A549 treated with CpdA at 1 μM for 4 hours (cell line): ENCODE data around the gene GRWD1. TPM values are rescaled to one million over a fixed set of nuclear protein-coding genes. Genes with fewer than 3 reads are reported as not detected.

ENCODE experiments used
- total RNA-seq: library from RNA; stranded (reverse); fragments of 200-300 nt; extraction: Qiagen RNA extraction; gene quantifications from 5 replicates; pipeline ENCODE4 v1.2.3, GENCODE V29; 2022; ENCODE audit warnings: low read depth

GRWD1 gene
- total RNA-seq = 101 to 132 TPM (median 125 TPM) in 5 replicates

GRCh38 chr19:48445606-48446481 is at the start of gene GRWD1:
Gene GRWD1 (plus strand): TSS chr19:48445983. CDS start chr19:48446006, 23 bp downstream.

GRCh38 chr19:48455171-48455907 is 9.6 kb downstream of the GRWD1 start, which contains the start of gene KCNJ14:
Gene KCNJ14 (plus strand): TSS chr19:48455574. CDS start chr19:48461725, 6,151 bp downstream.

GRCh38 chr19:48469289-48469881 is 23.6 kb downstream of the GRWD1 start, which contains the start of gene CYTH2:
Gene CYTH2 (plus strand): TSS chr19:48469369. CDS start chr19:48469508, 139 bp downstream.

Other genes starting within 250 kb of the GRWD1 start
- gene CARD8, start 190.1 kb upstream of the GRWD1 start, total RNA-seq = 17.0 to 21.3 TPM (median 18.9 TPM) in 5 replicates
- 4.3 to 6.8 TPM (median 5.3 TPM) in 5 replicates for gene ZNF114, start 175.9 kb upstream of the GRWD1 start, total RNA-seq
- gene EMP3, start 120.4 kb upstream of the GRWD1 start, total RNA-seq = 462 to 509 TPM (median 474 TPM) in 5 replicates
- 3.1 to 5.4 TPM (median 4.7 TPM) in 5 replicates for gene TMEM143, start 82.0 kb upstream of the GRWD1 start, total RNA-seq
- 2.2 to 4.0 TPM (median 3.3 TPM) in 5 replicates for gene SYNGR4, start 81.6 kb upstream of the GRWD1 start, total RNA-seq
- gene KDELR1, start 54.4 kb upstream of the GRWD1 start, total RNA-seq = 379 to 446 TPM (median 415 TPM) in 5 replicates
- 7.2 to 10.9 TPM (median 9.5 TPM) in 5 replicates for gene GRIN2D, start 52.3 kb upstream of the GRWD1 start, total RNA-seq
- gene KCNJ14, start 9.6 kb downstream of the GRWD1 start, total RNA-seq = 1.4 to 2.0 TPM (median 1.6 TPM) in 5 replicates
- gene CYTH2, start 23.4 kb downstream of the GRWD1 start, total RNA-seq = 48.9 to 61.7 TPM (median 55.6 TPM) in 5 replicates
- gene LMTK3, start 65.9 kb downstream of the GRWD1 start, total RNA-seq = 2.7 to 4.7 TPM (median 4.4 TPM) in 5 replicates
- gene SULT2B1, start 106.2 kb downstream of the GRWD1 start, total RNA-seq = 12.3 to 17.8 TPM (median 15.5 TPM) in 5 replicates
- 0.07 TPM in 1 of 5 replicates, not detected in the others for gene SPACA4, start 160.8 kb downstream of the GRWD1 start, total RNA-seq
- 0.13 to 0.66 TPM (median 0.17 TPM) in 4 of 5 replicates, not detected in the other for gene FAM83E, start 169.1 kb downstream of the GRWD1 start, total RNA-seq
- gene RPL18, start 173.2 kb downstream of the GRWD1 start, total RNA-seq = 3,161 to 3,592 TPM (median 3,413 TPM) in 5 replicates
- 10.2 to 19.0 TPM (median 17.9 TPM) in 5 replicates for gene SPHK2, start 173.5 kb downstream of the GRWD1 start, total RNA-seq
- 1.4 to 3.5 TPM (median 2.5 TPM) in 5 replicates for gene DBP, start 191.4 kb downstream of the GRWD1 start, total RNA-seq
- gene CA11, start 200.2 kb downstream of the GRWD1 start, total RNA-seq = 8.7 to 12.3 TPM (median 9.7 TPM) in 5 replicates
- 0.10 to 0.25 TPM (median 0.20 TPM) in 4 of 5 replicates, not detected in the other for gene NTN5, start 227.0 kb downstream of the GRWD1 start, total RNA-seq
- gene FUT2, start 250.0 kb downstream of the GRWD1 start, total RNA-seq = not detected in 5 replicates